AG20443 (cell line): ENCODE data around the gene UGGT1.

ENCODE experiments used
- DNase-seq: peaks from one replicate; pipeline ENCODE4 v3.0.0; 2012; ENCODE audit warnings: low spot score, mixed read lengths

UGGT1 gene

DNA sequence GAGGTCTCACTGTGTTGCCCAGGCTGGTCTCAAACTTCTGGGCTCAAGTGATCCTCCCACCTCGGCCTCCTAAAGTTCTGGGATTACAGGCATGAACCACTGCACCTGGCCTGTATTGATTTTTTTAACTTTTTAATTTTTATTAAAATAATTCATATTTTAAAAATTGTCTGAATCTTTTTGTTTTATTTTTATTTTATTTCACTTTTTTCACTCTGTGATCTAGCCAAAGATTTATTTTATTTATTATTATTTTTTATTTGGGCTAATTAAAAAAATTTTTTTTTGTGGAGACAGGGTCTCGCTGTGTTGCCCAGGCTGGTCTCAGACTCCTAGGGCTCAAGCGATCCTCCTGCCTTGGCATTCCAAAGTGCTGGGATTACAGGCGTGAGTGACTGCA, 14.1 kb downstream of the UGGT1 start:
- no peak for DNase-seq

DNA sequence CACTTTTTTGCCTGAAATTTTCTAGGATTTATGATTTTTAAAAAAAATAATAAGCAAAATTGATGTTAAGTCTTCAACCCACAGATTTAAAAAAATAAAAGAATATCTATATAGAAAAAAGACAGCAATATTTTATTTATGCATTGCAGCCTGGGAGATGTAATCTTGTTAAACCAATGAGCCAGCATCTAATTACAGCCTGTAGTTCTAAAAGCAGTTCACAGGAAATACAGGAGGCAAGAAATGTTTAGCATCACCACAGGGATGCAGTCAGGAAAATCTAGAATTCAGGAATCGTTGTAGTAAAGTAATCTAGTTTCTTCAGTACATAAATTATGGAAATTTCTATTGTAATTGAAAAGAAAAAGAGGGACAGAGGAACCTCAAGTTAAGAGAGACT, 17.2 kb downstream of the UGGT1 start:
- DNase-seq, result no peak

DNA sequence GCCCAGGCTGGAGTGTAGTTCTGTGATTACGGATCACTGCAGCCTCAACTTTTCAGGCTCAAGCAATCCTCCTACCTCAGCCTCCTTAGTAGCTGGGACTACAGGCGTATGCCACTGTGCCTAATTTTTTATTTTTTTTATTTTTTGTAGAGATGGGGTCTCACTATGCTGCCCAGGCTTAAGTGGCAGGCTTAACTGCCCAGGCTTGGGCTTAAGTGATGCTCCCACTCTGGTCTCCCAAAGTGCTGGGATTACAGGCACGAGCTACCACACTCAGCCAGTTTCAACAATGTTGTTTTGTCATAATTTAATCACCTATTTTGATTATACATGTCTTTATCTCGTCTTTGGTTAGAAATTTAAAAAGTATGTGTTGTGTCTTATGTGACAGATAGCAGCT, 18.2 kb downstream of the UGGT1 start:
- DNase-seq, result no peak

DNA sequence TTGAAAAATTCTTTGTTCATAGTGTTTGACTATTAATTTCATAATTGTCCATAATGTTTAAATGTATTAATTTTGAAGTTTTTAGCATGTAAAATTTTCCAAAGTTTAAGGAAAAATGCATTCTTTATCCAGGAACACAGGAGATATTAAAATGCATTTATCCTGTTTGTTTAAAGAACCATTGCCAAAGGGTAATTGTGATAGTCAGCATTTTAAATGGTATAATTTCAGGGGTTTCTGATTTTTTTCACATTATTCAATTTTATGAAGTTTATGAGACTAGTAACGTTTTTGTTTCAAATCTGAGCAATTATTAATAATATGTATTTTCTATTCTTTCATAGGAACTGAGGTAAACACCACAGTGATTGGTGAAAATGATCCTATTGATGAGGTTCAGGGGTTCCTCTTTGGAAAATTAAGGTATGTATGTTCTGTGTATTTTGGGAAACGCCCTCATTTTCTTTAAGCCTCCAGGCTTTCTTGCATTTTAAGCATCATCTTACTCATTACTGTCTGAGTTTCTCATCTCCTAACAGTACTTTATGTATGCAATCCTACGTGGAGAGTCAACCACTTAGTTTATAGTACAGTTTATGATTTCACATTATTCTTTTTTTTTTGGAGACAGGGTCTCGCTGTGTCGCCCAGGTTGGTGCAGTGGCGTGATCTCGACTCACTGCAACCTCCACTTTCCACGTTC, 25.1 kb downstream of the UGGT1 start:
- DNase-seq, result no peak

DNA sequence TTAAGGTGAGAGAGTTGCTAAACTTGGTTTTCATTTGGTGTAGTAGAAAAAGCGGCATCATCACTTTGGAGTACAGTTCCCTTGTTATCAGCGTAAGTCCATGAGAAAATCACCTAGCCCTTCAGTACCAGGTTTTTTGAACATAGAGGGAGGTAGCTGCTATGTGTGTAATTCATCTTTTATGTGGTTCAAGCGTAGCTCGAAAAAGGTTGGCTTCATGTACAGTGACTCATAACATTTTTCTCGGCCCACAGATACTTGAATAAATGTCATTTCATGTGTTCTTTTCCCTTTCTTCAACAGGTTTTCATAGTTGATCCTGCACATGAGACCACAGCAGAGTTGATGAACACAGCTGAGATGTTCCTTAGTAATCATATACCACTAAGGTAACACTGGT, 43.6 kb downstream of the UGGT1 start:
- no peak for DNase-seq

DNA sequence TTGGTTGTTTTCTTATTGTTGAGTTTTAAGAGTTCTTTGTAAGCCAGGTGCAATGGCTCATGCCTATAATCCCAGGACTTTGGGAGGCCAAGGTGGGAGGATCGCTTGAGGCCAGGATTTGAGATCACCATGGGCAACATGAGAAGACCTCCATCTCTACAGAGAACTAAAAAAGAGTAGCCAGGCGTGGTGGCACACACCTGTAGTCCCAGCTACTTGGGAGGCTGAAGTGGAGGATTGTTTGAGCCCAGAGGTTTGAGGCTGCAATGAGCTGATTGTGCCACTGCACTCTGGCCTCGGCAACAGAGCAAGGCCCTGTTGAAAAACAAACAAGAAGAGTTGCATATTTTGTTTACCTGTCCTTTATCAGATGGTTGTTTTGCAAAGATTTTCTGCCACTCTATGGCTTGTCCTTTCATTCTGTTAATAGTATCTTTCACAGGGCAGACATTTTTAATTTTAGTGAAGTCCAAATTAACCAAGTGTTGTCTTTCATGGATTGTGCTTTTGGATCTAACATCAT, 46.2 kb downstream of the UGGT1 start:
- no peak for DNase-seq

DNA sequence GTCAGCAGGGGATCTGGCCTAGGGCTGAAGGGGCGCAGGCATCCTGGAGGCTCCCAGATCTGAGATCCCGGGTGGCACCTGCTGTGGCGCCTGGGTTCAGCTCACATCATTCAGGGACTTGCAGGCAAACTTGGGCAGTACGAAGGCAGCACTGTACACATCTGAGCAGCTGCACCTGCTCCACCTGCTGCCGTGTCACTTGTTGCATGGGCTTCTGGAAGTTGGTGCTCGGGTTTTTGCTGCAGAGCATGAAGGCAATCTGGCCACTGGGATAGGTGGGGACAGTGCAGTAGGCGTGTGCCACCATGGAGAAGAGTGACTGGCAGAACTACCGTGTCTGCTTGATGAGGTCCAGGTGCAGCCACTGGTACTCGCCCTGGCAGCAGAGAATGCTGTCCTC, 48.6 kb downstream of the UGGT1 start:
- DNase-seq, result no peak

DNA sequence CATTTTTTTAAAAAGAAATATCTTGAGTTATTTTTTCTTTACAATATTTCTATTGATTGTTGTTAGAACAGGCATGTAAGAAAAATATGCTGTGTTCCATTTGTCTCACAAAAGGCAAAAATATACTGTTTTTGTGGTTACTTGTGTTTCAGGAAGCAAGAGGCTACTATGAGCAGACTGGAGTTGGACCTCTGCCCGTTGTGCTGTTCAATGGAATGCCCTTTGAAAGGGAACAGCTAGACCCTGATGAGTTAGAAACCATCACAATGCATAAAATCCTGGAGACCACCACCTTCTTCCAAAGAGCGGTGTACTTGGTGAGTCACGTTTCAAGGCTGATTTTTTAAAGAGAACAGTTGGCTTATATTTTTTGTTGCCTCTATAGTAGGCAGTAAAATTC, 54.7 kb downstream of the UGGT1 start:
- no peak for DNase-seq

DNA sequence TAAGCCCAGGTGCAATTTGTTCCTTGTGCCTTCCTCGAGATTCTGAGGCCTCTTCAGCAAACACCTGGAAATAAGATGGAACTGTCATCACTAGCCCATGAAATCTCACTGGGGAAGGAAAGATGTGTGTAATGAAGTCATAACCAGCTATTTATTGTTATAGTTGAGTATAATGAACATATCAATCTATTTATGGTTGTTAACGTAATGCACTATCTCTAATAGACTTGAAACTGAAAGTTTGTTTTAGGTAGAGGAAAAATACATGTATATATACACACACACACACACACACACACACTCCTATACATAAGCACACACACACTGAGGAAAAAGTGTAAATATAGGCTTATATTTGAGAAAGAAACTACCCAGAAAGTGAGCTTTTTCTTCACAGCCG, 62.8 kb downstream of the UGGT1 start:
- no peak for DNase-seq

DNA sequence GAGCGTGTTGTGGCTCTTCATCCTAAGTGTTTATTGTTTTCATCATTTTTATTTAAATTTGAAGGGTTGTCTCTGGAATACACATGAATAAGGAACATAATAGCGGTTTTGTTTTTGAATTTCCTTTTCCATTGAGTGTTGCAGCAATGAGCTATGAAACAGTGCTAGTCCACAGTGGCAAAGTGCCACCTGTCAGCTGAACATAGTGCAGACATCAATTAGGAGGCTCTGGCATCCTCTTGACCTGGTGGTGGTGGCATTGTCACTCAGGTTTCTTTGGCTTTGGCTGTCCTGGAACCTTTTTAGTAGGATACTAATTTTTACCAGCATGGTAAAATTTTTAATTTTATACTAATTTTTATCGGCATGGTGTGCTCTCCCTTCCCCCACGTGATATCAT, 63.2 kb downstream of the UGGT1 start:
- DNase-seq, result no peak

DNA sequence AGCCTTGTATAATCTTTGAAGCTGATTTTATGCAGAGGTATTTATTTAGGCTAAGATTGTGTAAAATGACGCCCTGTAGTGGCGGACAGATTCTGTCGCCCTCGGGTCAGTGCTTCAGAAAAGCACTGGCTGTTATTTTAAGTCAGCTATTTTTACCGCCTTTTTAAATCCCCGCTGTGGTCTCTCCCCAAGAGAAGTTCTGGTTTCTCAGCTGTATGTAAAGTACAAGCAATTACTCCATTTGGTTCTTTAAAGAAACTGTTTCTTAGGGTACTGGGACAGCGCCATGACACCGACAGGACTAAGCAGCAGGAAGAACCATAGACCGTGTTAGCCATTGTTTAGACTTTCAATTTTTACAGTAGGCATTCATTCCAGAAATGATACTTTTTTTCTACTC, 65.0 kb downstream of the UGGT1 start:
- no peak for DNase-seq

DNA sequence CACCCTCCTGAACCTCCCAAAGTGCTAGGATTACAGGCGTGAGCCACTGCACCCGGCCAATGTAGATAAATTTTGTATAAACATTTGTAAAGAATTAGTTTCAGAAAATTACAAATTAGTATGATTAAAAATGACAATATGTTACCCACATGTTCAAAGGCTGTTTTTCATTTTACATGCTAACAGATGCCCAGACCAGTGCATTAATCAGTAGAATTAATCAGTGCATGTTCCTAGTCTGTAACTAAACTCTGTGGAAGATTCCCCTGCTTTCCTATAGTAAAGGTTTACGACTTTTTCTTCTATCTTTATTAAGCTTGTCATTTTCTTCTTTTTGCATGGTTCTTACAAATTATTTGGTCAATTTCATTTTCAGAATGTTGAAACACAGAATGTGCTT, 65.8 kb downstream of the UGGT1 start:
- DNase-seq, result no peak

DNA sequence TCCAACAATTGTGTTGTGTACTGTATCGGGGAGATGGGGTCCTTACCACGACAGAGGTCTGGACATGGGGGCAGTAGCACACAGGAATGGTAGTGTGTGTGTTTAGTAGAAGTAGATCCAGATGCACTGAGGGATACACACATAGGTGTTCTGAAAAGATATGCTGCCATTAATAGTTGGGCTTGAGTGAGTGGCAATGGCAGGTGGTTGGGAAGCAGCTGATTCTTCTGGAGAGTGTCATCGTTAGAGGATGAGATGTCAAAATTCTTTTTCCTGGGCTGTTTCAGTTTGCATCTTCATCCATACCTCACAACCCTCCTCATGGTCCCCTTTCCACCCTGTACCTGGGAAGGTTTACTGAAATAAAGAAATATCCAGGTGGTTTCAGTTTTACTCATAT, 66.6 kb downstream of the UGGT1 start:
- no peak for DNase-seq

DNA sequence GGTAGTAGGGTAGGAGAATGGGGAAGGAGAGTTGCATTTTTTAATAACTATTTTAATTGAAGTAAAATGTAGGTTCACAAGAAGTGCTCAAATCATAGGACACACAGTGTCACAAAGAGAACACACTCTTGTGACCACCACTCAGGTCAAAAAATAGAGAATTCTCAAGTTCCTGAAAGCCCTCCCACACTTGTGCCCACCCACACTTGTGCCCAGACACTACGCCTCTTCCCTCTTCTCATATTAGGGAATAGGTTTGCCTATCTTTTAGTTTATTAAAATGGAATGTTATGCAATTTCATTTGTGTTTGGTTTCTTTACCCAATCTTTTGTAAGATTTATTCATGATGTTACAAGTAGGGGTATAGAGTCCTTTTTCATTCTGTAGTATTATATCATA, 67.2 kb downstream of the UGGT1 start:
- DNase-seq, result no peak

DNA sequence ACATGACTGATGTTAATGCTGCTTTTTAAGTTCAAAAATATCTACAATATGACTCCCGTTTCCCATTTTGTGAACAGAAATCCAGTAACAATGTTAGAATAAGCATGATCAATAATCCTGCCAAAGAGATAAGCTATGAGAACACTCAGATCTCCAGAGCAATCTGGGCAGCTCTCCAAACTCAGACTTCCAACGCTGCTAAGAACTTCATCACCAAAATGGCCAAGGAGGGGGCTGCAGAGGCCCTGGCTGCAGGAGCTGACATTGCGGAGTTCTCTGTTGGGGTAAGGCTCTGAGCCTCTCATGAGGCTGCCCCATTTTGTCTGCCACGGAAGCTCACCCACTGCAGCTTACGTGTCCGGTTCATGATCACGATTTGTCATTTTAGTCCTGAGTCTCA, 68.4 kb downstream of the UGGT1 start:
- DNase-seq, result no peak

DNA sequence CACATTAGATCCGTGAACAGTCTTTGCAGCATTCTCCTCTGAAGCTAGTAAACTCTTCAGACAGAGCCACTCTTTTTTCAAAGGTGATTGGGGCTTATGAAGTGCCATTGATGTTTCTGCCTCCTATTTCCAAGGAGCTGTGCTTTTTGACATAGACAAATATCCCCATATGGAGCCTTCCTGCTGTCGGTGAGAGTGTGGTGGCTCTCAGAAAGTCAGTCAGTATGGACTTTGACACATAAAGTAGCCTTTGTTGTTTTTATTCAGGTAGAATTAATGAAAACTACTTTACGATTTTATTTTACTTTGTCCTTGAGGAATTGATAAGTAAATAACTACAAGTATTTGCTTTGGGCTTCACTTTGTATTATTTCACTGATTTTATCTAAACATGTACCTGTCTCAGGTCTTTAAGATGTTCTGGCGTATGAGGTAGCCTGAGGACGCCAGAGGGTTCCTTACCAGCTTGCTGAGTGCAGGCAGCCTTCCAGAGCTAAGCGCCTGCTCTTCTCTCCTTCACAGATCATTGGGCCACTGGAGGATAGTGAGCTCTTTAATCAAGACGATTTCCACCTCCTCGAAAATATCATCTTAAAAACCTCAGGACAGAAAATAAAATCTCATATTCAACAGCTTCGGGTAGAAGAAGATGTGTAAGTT, 69.7 kb downstream of the UGGT1 start:
- DNase-seq, result no peak

DNA sequence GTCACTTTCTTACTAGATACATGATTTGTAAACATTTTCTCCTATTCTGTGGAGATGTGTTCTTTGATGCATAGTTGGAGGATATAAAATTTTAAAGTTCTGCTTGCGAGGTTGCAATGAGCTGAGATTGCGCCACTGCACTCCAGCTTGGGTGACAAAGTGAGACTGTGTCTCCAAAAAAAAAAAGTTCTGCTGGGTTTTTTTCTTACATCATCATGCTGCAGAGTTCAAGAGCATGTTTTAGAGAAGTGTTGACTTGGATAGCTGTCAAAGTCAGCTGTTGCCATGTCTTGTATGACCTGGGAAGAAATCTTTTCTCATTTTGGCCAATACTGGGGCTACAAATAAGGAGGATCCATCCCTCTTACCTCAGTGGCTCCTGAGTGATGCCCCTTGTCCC, 71.3 kb downstream of the UGGT1 start:
- no peak for DNase-seq

DNA sequence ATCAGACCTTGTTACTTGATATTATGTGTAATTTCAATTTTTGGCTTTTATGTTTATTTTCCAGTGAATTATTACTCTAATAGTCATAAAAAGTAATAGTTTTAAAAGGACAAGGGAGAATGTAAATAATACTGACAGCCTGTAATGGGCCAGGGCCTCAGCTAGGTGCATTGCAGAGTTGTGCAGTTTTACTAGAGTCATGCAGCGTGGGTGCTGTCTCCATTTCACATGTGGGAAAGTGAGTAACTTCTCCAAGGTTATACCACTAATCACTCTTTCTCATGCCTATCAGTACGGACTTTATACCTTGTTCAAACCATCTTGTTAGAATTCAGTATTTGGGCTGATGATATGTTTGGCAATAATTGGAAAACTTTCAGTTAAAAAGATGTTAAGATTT, 73.3 kb downstream of the UGGT1 start:
- no peak for DNase-seq

DNA sequence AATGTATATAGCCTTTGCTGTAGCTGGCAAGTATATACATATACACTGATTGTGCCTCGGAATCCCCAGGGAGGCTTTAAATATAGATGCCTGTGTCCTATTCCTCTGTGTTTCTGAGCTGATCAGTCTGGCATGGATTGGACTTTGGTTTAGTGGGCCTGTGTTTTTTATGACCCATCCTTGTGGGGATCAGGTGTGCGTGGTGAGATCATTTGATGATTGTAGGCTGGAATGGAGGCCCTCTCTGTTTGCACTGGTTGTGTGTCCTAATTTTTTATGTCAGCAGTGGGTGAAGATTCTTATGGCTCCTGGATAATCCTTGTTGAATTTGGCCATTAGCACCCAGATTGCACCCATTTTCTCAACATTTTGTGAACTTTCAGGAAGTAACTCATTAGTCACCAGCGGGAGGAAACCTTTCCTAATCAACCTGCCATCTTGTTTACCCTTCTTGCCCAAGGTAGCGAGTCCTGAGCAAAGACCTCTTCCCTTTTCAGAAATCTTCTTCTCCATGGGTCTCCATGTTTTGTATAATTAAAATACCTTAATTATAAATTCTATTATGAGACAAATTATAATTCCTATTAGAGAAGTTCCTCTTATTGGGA, 75.8 kb downstream of the UGGT1 start:
- DNase-seq, result no peak

DNA sequence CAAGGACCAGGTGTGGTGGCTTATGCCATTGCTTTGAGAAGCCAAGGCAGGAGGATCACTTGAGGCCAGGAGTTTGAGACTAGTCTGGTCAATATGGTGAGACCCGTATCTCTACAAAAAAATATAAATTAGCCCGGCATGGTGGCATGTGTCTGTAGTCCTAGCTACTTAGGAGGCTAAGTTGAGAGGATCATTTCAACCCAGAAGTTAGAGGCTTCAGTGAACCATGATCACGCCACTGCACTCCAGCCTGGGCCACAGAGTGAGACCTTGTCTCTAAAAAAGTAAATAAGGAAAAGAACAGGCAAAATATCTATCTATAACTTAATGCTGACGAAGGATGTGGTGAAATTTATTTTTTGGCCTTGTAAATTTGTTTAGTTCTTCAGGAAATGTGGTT, 78.1 kb downstream of the UGGT1 start:
- DNase-seq, result no peak

DNA sequence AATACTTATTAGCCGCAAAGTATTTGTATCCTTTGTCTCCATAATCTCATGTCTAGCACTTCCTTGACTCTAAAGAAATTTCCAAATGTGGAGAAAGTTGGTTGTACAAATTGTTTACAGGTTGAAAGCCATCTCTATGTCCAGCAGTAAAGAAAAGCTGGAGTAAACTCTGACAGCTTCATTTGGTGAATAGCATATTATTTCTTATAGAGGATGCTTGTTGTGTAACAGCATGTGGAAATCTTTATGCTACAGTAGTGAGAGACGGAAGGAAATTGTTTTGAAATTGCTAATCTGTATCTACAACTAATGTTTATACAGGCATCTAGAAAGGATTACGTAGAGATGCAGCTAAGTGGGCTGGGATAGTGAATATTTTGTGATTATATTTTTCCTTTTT, 78.5 kb downstream of the UGGT1 start:
- DNase-seq, result no peak

DNA sequence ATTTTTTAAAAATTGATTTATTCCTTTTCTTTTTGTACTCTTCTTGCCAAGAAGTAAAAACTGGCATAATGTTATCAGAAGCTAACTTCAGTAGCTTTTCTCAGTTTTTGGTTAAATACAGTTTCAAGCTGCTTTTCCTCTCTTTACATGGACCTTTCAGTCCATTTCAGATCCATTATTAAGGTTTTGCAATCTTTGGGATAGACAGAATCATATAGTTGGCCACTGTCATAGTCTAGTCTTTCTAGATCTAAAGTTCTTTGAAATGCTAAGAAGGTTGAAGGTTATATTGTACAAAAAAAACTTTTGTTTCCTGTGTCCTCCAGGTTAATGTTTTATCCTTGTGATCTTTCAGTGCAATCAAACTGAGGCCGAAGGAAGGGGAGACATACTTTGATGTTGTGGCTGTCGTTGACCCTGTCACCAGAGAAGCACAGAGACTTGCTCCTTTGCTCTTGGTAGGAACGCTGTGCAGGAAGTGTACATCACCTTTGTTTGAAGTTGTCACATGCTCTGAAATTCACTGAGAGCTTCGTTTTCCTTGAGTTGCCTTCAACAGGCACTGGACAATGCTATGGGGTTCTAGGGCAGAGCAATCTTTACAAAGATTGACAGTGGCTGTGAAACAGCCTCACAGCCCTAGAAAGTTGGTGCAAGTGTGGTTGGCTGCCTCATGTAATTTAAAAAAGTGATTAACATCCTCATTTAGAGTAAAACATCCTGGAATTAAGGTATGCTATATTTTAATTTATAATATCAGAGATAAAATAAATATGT, 79.1 kb downstream of the UGGT1 start:
- DNase-seq, result no peak

DNA sequence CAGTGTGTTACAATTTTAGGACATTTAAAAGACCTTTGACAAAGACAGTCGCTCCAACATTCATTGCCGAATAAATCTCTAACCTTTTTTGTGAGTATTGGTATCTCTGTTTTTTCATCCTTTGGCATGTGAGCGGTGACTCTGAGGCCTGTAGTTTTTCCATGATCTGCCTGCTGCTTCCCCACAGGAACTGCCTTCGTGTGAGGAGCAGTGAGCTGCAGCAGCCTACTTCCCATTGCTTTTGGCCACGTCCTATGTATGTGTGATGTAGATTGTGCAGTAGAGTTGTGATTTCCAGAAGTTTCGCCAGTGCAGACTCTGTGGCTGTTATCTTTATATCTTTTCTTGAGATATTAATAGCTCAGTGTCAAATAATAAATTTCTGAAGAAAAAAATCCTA, 79.8 kb downstream of the UGGT1 start:
- DNase-seq, result no peak
